ENCODE data around the gene TBC1D3B. TPM values are rescaled to one million over a fixed set of nuclear protein-coding genes. Genes with fewer than 3 reads are reported as not detected.
"Not testable (repeated sequence)": the region's sequence is repeated elsewhere in the genome, so short reads cannot be mapped to it uniquely, and the experiment has no call there.

Gene TBC1D3B
- polyA plus RNA-seq, 2 of the 4 experiments (the other 2 are of a cell fraction): 1.5 to 5.6 TPM

DNA sequence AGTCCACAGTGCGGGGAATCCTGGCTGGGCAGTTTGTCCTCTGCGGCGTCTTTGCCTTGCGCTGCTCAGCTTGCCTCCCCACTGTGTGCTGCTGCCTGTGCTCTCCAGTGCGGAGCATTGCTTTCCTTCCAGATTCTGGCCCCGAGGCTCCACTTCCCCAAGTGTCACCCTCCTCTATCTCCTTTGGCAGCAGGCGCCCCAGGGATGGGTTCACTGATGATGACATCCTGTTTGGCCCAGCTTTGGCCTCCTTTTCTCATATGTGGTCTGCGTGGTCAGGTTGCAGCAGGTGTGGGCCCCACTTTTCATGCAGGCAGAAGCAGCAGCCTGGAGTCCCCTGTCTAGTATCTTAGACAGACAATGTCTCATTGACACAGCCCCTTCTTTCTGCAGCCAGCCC, 25.1 kb upstream of the TBC1D3B start:
- POLR2A ChIA-PET; H3K27ac ChIP-seq; H3K4me2 ChIP-seq; FAIRE-seq; ATAC-seq; H3K4me1 ChIP-seq; H3K4me3 ChIP-seq; DNase-seq (ENCODE audit: low read depth in 1 of 2, low spot score in 1 of 2); CTCF ChIA-PET; H3K9me3 ChIP-seq: not testable (repeated sequence)
- 78% methylated on average over 8 of the region's 8 CpGs for WGBS (ENCODE audit: missing lambda C conversion rate)

DNA sequence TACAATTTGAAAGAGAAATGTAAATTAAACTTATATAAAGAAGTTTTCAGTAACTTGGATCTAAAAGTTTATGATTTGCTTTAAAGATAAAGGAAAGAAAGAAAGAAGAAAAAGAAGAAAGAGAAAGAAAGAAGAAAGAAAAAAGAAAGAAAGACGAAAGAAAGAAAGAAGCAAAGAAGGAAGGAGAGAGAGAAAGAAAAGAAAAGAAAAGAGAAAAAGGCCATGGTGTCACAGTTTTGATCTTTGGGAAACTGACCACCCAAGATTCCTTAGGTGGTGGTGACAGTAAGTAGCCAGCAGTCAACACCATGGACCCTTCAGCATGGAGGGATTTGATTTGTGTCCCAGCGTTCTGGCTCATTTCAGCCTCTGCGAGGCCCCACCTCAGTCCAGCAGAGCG, 24.7 kb upstream of the TBC1D3B start:
- CTCF ChIA-PET; POLR2A ChIA-PET; H3K9me3 ChIP-seq; H3K4me3 ChIP-seq; H3K27ac ChIP-seq; DNase-seq (ENCODE audit: low read depth in 1 of 2, low spot score in 1 of 2); FAIRE-seq; H3K4me2 ChIP-seq; ATAC-seq; H3K4me1 ChIP-seq: not testable (repeated sequence)
- WGBS (ENCODE audit: missing lambda C conversion rate): 69% methylated on average over 3 of the region's 4 CpGs

DNA sequence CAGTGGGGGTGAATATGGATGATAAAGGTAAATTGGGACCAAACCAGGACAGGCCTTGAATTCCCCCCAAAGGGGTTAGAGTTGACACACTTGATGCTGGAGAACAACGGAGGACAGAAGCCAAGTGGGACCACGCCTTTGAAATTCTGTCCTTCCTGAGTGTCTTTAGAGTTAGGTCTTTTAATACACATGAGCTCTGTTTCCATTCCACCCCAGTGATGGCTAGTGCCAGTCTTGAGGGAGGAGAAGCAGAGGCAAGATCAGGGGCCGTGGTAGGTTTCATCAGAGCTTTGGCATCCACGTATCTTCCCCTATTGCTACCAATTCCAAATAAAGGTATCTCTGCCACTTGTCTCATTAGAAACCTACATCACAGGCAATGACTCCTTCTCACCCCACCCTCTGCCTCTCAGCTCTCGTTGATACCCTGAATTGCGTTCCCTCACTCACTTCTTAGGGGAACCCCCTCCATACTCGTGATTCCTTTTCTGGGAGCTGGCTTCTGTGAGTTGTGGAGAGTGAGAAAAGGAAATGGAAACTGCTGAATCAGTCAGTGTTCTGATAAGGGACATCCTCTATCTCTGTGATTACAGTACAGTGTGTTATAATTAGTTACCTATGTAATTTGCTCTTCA, 22.5 kb upstream of the TBC1D3B start:
- FAIRE-seq (no peak), DNase-seq (ENCODE audit: low read depth in 1 of 2, low spot score in 1 of 2) (no peak), ATAC-seq (no peak)
- no peak for TF ChIP-seq GATA3 (IDR thresholded peaks at IDR 0.05; ENCODE audit: borderline replicate concordance)
- TF ChIP-seq, protein P1, sequence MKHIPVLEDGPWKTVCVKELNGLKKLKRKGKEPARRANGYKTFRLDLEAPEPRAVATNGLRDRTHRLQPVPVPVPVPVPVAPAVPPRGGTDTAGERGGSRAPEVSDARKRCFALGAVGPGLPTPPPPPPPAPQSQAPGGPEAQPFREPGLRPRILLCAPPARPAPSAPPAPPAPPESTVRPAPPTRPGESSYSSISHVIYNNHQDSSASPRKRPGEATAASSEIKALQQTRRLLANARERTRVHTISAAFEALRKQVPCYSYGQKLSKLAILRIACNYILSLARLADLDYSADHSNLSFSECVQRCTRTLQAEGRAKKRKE (CRISPR knock-in tag; IDR thresholded peaks at IDR 0.05; ENCODE audit: low read depth): no peak
- TF ChIP-seq RARB (CRISPR knock-in tag; IDR thresholded peaks at IDR 0.05): no peak
- no peak for TF ChIP-seq NR3C1 (IDR thresholded peaks at IDR 0.05)
- no peak for TF ChIP-seq CEBPB (IDR thresholded peaks at IDR 0.05)
- no peak for TF ChIP-seq RCOR1 (IDR thresholded peaks at IDR 0.05; ENCODE audit: low read depth, low read length)
- TF ChIP-seq RNF2 (IDR thresholded peaks at IDR 0.05; ENCODE audit: borderline replicate concordance, low read depth): no peak
- TF ChIP-seq RFX5 (IDR thresholded peaks at IDR 0.05): no peak
- H3K4me1 ChIP-seq: no peaks in the 10 kb centered on the region
- 47% methylated on average over 7 of the region's 7 CpGs for WGBS (ENCODE audit: missing lambda C conversion rate)
- POLR2A ChIA-PET: no interaction called here
- no peak overlapping the region for H3K4me3 ChIP-seq
- H3K9me3 ChIP-seq: no peaks in the 10 kb centered on the region
- CTCF ChIA-PET: interaction anchor here (1.1 kb wide), 1 partner anchor 50 kb away, joined by 4 read pairs; no protein-coding TSS in a partner anchor
- no peak overlapping the region for H3K27ac ChIP-seq
- H3K4me2 ChIP-seq: no peak overlapping the region

DNA sequence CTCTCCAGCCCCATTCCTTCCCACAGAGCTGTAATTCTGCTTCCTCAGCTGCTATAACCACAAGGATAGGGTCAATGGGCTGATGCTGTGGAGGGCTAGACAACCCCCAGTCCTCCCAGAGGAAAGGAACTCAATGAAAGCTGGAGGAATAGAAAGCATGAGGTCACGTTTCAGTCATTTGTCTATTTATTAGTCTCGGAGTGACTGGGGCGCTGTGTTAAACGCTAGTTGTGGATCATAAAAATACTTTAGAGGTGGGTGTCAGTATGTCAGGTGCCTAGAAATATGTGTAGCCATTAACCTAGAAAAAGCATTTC, 20.9 kb upstream of the TBC1D3B start:
- Histone ChIP-seq H3K4me2 (no peak overlapping the region), H3K27ac (no peak overlapping the region), H3K4me3 (no peak overlapping the region), H3K4me1 (peaks cover 5% of the 10 kb centered on the region; the same call in 2 of the 3 replicates), H3K9me3 (no peaks in the 10 kb centered on the region)
- POLR2A ChIA-PET: no interaction called here
- CTCF ChIA-PET: interaction anchor here (1.0 kb wide), 1 partner anchor 125 kb away, joined by 3 read pairs; no protein-coding TSS in a partner anchor
- no peak for TF ChIP-seq KDM5A (IDR thresholded peaks at IDR 0.05)
- FAIRE-seq: no peak
- no peak for DNase-seq (ENCODE audit: low read depth in 1 of 2, low spot score in 1 of 2)
- WGBS (ENCODE audit: missing lambda C conversion rate): 69% methylated on average over 4 of the region's 4 CpGs
- no peak for ATAC-seq

DNA sequence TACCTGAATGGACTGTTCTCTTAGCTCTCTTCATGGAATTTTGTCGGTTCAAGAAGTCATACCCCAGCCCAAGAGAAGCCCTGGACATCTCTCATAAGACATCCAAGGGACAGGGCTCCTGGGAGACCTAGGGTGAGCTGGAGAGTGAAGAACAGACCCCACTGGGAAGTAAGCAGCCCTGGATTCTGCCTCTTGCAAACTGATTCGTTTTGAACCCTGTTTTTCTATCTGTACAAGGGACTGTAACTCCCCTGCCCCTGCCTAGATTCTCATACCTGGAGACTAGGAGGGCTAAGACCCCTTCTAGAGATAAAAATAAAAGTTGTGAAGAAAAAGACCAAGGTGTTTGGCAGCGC, 19.7 kb upstream of the TBC1D3B start:
- Histone ChIP-seq H3K4me2 (no peak overlapping the region), H3K4me3 (no peak overlapping the region), H3K9me3 (no peaks in the 10 kb centered on the region), H3K27ac (no peak overlapping the region), H3K4me1 (peaks cover 10% of the 10 kb centered on the region; the same call in 2 of the 3 replicates)
- no peak for DNase-seq (ENCODE audit: low read depth in 1 of 2, low spot score in 1 of 2)
- TF ChIP-seq, protein P2, sequence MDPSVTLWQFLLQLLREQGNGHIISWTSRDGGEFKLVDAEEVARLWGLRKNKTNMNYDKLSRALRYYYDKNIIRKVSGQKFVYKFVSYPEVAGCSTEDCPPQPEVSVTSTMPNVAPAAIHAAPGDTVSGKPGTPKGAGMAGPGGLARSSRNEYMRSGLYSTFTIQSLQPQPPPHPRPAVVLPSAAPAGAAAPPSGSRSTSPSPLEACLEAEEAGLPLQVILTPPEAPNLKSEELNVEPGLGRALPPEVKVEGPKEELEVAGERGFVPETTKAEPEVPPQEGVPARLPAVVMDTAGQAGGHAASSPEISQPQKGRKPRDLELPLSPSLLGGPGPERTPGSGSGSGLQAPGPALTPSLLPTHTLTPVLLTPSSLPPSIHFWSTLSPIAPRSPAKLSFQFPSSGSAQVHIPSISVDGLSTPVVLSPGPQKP (IDR thresholded peaks at IDR 0.05; ENCODE audit: low read depth, low read length): no peak
- TF ChIP-seq MAFK (IDR thresholded peaks at IDR 0.05; ENCODE audit: partially characterized antibody): no peak
- TF ChIP-seq, protein P3, sequence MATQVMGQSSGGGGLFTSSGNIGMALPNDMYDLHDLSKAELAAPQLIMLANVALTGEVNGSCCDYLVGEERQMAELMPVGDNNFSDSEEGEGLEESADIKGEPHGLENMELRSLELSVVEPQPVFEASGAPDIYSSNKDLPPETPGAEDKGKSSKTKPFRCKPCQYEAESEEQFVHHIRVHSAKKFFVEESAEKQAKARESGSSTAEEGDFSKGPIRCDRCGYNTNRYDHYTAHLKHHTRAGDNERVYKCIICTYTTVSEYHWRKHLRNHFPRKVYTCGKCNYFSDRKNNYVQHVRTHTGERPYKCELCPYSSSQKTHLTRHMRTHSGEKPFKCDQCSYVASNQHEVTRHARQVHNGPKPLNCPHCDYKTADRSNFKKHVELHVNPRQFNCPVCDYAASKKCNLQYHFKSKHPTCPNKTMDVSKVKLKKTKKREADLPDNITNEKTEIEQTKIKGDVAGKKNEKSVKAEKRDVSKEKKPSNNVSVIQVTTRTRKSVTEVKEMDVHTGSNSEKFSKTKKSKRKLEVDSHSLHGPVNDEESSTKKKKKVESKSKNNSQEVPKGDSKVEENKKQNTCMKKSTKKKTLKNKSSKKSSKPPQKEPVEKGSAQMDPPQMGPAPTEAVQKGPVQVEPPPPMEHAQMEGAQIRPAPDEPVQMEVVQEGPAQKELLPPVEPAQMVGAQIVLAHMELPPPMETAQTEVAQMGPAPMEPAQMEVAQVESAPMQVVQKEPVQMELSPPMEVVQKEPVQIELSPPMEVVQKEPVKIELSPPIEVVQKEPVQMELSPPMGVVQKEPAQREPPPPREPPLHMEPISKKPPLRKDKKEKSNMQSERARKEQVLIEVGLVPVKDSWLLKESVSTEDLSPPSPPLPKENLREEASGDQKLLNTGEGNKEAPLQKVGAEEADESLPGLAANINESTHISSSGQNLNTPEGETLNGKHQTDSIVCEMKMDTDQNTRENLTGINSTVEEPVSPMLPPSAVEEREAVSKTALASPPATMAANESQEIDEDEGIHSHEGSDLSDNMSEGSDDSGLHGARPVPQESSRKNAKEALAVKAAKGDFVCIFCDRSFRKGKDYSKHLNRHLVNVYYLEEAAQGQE (IDR thresholded peaks at IDR 0.05): no peak
- TF ChIP-seq POLR2AphosphoS2 (conservative IDR thresholded peaks at IDR 0.05; ENCODE audit: low read length): no peak
- no peak for TF ChIP-seq PHF8 (IDR thresholded peaks at IDR 0.05; ENCODE audit: borderline replicate concordance, low read depth)
- TF ChIP-seq, protein P1 (CRISPR knock-in tag; IDR thresholded peaks at IDR 0.05; ENCODE audit: low read depth): no peak
- no peak for TF ChIP-seq SMC3 (IDR thresholded peaks at IDR 0.05)
- TF ChIP-seq, protein P4, sequence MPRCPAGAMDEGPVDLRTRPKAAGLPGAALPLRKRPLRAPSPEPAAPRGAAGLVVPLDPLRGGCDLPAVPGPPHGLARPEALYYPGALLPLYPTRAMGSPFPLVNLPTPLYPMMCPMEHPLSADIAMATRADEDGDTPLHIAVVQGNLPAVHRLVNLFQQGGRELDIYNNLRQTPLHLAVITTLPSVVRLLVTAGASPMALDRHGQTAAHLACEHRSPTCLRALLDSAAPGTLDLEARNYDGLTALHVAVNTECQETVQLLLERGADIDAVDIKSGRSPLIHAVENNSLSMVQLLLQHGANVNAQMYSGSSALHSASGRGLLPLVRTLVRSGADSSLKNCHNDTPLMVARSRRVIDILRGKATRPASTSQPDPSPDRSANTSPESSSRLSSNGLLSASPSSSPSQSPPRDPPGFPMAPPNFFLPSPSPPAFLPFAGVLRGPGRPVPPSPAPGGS (IDR thresholded peaks at IDR 0.05): no peak
- no peak for TF ChIP-seq CHD4 (IDR thresholded peaks at IDR 0.05; ENCODE audit: borderline replicate concordance)
- TF ChIP-seq ZSCAN20 (CRISPR knock-in tag; IDR thresholded peaks at IDR 0.05): no peak
- no peak for TF ChIP-seq ZFP36 (IDR thresholded peaks at IDR 0.05; ENCODE audit: borderline replicate concordance, partially characterized antibody)
- no peak for FAIRE-seq
- no peak for ATAC-seq
- CTCF ChIA-PET: no interaction called here
- POLR2A ChIA-PET: no interaction called here
- WGBS (ENCODE audit: missing lambda C conversion rate): 24% methylated on average over 3 of the region's 3 CpGs

All from A549 (cell line).